NCI-H510A treated with DMSO at 0.1 percent for 48 hours (cell line): Measurements from ENCODE around the gene SERPINA6.
A peak's percentile ranks its signal among the peaks of the same experiment; 100 is the strongest.
"Not testable (repeated sequence)": the region's sequence is repeated elsewhere in the genome, so short reads cannot be mapped to it uniquely, and the experiment has no call there.

ENCODE experiments used
- DNase-seq: peaks from one replicate; lab custom pipeline; 2025; lab: John Stamatoyannopoulos, UW

Gene SERPINA6

GRCh38 chr14:94321421-94322271, 1.5 kb downstream of the SERPINA6 start:
- DNase-seq = no peak

DNA sequence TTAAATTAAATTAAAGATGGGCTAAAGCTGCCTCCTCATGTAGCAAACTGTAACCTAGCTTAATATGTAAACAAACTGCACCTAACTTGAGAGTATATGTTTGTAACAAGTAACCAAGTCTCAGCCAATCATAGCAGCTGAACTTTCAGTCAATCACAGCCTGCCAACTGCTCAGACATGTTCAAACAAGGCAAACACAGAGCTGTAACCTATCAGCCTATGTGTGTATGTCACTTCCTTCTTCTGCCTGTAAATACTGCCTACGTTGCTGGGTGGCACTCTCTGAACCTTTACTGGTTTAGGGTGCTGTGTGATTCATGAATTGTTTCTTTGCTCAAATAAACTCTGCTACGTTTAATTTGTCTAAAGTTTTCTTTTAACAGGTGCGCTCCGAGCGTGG, 2.9 kb downstream of the SERPINA6 start:
- peak; percentile 5 for DNase-seq

DNA sequence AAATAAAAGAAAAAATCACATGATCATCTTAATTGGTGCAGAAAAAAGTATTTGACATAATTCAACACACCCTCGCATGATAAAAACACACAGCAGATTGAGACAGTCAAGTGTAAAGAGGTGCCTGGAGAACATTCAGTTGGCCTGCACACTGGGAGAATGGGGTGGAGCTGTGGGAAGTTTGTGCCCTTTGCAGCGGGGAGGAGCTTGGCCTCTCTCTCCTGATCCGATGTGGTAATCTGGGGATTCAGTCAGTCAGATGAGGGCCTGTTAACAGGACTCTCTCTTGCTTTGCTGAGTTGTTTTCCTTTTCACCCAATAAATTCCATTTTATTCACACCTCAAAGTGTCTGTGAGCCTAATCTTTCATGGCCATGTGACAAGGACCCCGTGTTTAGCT, 5.9 kb downstream of the SERPINA6 start:
- no peak for DNase-seq

- DNase-seq = no peak
Observed at GRCh38 chr14:94316692-94317091, 6.4 kb downstream of the SERPINA6 start.

GRCh38 chr14:94314890-94315289, 8.2 kb downstream of the SERPINA6 start:
- DNase-seq = no peak

- no peak for DNase-seq
Observed at GRCh38 chr14:94313991-94314655, 9.0 kb downstream of the SERPINA6 start.

DNA sequence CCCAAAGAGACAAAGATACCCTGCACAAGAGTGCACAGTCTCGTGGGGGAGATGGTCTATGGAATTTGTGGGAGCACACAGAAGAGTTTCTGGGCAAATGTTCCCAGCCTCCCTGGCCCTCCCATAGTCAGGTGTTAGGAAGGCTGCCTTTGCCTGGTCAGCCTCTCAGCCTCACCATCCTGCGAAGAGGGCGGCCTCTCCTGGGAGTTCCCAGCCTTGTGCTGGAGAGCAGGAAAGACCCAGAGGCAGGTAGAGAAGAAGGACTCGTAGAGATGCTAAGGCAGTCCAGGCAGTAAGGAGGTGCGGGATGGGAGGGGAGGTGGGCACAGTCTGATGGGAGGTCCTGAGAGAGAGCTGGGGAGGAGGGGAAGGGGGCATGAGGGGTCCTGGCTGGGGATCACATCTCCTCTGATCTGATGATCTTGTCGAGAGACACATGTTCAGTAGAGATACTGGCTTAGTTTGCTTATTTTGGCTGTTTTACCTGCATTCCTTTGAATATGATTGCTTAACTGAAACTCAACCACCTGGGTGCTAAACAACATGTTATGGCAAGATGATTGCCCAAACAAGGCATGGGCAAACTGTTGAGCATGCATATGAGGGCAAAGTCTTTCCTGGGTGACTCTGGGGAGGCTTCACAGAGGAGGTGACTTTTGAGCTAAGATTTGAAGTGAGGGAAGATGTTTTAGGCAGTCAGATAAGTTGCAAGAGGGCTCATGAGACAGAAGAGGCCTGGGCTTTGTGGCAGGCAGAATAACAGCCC, 10.5 kb downstream of the SERPINA6 start:
- no peak for DNase-seq

DNA sequence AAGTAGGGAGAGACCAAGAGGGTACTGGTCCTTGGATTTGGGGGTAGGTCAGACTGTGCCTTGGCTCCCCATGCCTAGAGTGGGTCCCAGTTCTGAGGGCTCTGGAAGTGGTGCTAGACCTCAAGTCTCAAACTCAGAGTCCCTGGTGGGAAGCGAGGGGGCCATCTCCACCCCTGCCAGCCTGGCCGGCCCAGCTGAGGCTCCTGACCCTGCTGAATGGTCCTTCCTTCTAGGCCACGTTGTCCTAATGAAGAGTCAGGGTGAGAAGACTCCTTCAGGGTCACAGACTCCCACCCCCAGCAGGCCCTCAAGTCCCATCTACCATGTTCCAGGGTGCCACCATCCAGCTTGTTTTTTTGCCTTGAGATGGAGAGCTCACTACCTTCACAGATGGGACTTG, 12.9 kb downstream of the SERPINA6 start:
- DNase-seq = no peak

DNA sequence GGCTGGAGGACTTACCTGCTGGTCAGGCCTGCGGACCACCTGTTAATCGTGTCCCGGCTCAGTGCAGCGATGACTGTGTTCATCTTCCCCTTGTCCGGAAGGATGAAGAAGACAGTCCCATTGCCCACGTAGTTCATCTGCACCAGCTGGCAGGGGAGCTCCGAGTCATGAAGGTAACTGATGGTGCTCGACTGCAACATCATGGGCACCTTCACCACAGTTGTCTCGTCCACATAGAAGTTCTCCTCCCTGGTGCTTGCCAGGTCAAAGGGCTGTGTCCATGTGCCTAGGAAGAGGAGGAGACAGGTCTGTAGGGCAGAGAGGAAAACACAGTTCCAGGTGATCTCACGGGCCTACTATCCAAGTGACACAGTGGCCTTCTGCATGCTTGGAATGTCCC, 13.4 kb downstream of the SERPINA6 start:
- DNase-seq = no peak

- DNase-seq = no peak
Observed at GRCh38 chr14:94307410-94307992, 15.6 kb downstream of the SERPINA6 start.

DNA sequence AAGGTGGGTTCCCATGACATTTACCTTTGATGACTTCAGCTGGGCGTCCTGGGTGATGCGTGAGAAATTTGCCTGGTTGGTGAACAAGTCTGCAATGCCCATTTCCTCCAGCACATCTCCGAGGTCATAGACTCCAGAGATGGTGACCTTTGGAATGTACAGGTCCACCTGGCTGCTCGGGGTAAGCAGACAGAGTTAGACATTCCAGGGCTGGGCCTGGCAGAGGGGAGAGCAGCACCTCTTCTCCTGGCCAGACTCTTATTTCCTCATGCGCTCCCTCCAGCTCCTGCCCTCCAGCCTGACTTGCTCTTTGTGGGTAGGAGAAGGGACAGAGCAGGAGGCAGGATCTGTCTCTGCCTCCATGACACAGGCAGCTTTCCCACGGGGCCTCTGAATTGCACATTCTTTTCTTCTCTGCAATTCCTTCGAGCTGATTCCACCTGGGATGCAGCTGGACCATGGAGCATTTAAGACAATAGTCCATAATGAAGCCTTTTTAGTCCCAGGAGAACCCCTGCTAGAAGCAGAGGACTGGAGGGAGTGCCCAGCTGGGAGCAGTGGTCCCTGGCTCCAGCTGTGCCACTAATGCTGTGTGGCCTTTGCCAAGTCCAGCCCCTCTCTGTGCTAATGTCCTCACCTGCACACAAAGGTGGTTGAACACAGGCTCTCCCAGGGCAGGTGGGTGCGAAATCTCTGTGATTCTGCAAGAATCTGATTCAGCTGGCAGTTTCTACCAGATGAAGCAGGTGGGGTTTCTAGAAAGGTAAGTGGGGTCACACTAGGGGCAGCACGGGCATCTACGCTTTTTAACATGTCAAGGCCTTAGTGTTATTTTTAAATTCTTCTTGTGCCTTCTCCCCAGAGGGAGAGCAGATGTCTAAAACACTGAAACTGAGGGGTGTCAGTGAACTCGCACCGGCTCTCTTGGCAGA, 16.8 kb downstream of the SERPINA6 start:
- no peak for DNase-seq

GRCh38 chr14:94305620-94306019, 17.5 kb downstream of the SERPINA6 start:
- no peak for DNase-seq

DNA sequence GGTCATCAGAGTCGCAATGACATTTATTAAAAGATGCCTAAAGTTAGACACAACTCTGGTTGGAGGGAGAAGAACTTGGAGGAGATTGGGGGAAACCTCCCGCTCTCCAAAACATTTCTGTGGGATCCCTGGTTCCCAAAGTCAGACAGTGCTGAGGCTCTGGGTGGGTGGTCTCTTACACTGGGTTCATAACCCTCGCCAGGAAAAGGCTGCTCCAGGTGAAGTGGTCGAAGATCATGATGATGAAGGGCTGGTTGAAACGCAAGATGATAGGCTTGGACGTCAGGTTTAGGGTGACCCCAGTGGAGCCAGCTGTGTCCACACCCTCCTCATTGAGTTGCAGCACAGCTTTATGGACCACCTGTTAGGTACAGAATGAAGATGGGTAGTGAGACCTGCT, 18.9 kb downstream of the SERPINA6 start:
- no peak for DNase-seq

DNA sequence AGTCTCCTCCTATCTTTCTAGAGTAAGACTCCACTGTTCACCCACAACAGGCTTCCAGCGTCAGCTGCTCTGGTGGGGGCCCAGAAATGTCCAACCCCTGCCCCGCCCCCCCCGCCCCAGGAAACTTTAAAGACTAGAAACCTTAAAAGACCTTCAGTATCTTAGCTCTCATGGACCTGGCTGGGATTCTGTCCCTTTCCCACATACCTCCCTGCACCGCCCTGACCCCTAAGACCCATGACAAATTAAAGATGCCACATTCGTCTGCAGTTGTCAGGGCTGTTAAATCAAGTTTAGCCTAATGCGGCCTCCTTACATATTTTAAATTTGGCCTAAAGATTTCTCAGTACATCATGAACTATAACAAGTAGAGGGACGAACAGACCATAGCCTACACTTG, 20.0 kb downstream of the SERPINA6 start:
- DNase-seq = no peak

DNA sequence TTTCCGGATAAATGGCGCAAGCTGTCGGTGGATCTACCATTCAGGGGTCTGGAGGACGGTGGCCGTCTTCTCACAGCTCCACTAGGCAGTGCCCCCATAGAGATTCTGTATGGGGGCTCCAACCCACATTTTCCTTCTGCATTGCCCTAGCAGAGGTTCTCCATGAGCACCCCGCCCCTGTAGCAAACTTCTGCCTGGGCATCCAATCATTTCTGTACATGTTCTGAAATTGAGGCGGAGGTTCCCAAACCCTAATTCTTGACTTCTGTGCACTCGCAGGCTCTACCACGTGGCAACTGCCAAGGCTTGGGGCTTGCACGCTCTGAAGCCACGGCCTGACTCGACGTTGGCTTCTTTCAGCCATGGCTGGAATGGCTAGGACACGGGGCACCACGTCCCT, 25.0 kb downstream of the SERPINA6 start:
- no peak for DNase-seq

GRCh38 chr14:94296181-94296545, 27.0 kb downstream of the SERPINA6 start:
- not testable (repeated sequence) for DNase-seq

DNA sequence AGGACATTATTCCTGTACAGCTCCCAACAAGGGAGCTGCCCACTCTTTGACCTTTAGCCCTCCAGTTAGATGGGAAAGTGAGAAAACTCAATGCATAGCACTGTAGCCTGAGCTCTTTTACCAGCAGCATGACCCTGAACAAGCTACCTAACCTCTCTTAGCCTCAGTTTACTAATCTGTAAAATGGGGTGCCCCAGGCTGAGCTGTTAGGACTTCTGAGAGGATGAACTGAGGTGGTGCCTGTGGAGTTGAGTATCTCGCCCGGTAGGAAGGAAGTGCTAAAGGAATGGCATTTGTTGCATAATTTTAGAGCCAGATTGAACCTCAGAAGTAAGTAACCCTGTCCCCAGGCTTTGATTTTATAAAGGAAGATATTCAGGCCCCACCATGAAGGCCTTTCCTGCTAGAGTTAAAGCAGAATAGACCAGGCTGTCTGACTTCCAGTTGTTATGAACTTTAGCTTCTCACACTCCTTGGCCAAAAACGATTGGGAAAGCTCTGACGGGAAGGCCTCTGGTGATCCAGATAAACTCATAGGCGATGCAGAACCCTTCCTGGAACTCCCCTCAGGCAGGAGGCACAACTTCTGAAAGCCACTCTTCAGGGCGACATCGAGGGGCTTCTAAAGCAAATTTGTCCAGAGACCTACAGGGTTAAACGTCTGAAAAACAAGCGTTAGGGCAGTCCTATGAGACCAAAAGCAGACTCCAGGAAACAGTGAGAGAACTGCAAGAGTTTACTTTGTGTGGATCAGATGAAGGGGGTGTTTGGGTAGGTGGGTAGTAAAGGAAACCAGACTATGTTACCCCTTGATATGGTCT, 27.6 kb downstream of the SERPINA6 start:
- DNase-seq = no peak

GRCh38 chr14:94293578-94293924, 29.6 kb downstream of the SERPINA6 start:
- DNase-seq = no peak

GRCh38 chr14:94292872-94293577, 30.1 kb downstream of the SERPINA6 start, which contains the start of gene SERPINA10:
TSS of gene SERPINA10 (minus strand) at chr14:94293268. CDS start at chr14:94290593, 2,675 bp downstream.
- no peak for DNase-seq

GRCh38 chr14:94292526-94292871, 30.6 kb downstream of the SERPINA6 start:
- DNase-seq = no peak
